Left lung (tissue), 10 donors: ENCODE data around the gene C17orf113. TPM values are rescaled to one million over a fixed set of nuclear protein-coding genes. Genes with fewer than 3 reads are reported as not detected.

Source experiments
- ATAC-seq: fragments of 200-7000 bp; cut with Tn5 transposase; one replicate; pipeline ENCODE4 v1.9.1; 2020; ENCODE audit warnings: moderate library complexity
- DNase-seq, 4 donors: peaks; one replicate each; pipeline ENCODE4 v3.0.0-alpha.2; 2013 to 2020
- H3K27ac ChIP-seq, 2 donors: fragments of 200-600 bp; sonication (generic) in 1 of 2; one replicate each; pipeline versions ENCODE4 v1.5.0 to v1.8.0; 2020 to 2021
- H3K27me3 ChIP-seq, 2 donors: fragments of 200-600 bp; sonication (generic) in 1 of 2; one replicate each; pipeline versions ENCODE4 v1.5.0 to v1.8.0; 2020 to 2021
- H3K36me3 ChIP-seq, 2 donors: fragments of 200-600 bp; sonication (generic) in 1 of 2; one replicate each; pipeline versions ENCODE4 v1.5.0 to v1.8.0; 2020 to 2021
- H3K4me1 ChIP-seq, 2 donors: fragments of 200-600 bp; one replicate each; pipeline ENCODE4 v1.8.0; 2021
- H3K4me3 ChIP-seq, 2 donors: fragments of 200-600 bp; sonication (generic) in 1 of 2; one replicate each; pipeline versions ENCODE4 v1.5.0 to v1.8.0; 2020 to 2021; ENCODE audit warnings: mild to moderate bottlenecking in 1 of 2
- H3K9me3 ChIP-seq, 2 donors: fragments of 200-600 bp; sonication (generic) in 1 of 2; one replicate each; pipeline versions ENCODE4 v1.5.0 to v1.8.0; 2020 to 2021
- intact Hi-C, 2 donors: fragments of 100-400 bp; cut with DNase I; formaldehyde crosslinking; loops; one replicate each; pipeline versions ENCODE4 v1.11.2 to v1.14.2; 2022
- polyA plus RNA-seq, 6 donors: library from polyadenylated mRNA; unstranded; fragments of 120-200 nt; gene quantifications; one replicate each; pipeline ENCODE4 v1.2.1, GENCODE V29; 2013; ENCODE audit not compliant: insufficient read length in 6 of 6
- total RNA-seq, 2 donors: library from RNA; stranded (reverse); fragmentation: NEBNext Ultra II Directional; extraction: Animal tissue kit (Norgen Biotek cat#: 25700); gene quantifications; one replicate each; pipeline ENCODE4 v1.2.1, GENCODE V29; 2021
- TF ChIP-seq, protein P1 (sequence below), 2 donors: fragments of 200-600 bp; sonication (generic) in 1 of 2; IDR thresholded peaks; one replicate each; pipeline versions ENCODE4 v1.5.0 to v1.8.0; 2021; ENCODE audit warnings: antibody characterized with exemption in 2 of 2
- donor health status: DM: no; HTN: yes; CAD: no.
- donor health status: DM: no; HTN: no; CAD: no.

The C17orf113 gene
- total and polyA plus RNA-seq, 8 donors, result 0.58 to 5.2 (median 4.3) TPM

DNA sequence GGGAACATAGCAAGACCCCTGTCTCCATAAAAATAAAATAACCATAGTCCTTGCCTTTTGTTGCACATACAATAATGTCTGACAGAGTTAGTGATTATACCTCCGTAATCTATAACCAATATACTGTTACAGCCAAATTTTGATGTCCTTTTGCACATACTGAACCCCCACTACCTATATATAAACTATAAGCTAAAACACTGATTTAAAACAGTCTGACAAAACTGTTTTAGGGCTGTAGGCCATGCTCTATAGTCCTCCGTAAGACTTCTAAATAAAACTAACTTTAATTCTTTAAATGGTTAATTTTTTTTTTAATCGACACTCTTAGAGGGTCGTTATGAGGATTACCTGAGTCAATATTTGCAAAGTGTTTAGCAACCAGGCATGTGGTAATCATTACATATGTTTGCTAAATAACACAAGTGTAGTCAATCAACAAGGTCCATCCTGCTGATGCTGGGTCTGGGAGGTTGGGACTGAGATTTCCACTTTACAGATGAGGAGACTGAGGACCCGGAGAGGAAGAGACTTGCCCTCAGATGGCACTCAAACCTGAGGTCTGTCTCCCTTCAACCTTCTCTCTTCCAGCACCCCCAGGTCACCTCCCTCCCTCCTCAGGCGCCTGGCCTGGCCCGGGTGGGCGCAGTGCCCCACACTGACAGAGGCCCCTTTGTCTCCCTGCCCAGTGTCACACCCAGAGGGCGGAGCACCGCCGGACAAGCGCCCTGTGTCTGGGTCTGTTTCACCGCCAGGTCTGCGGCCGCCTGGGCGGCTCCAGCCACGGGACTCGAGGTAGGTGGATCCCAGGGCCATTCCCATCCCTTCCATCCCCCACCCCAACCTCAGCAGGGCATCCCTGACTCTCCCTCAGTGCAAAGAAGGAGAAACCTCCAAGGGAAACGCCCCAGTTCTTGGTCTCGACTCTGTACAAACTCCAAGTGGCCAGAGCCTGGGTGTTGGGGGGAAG, 37.6 kb upstream of the C17orf113 start:
- DNase-seq (no peak), ATAC-seq (no peak)
- Histone ChIP-seq H3K4me3 (no peak overlapping the region), H3K9me3 (no peaks in the 10 kb centered on the region), H3K4me1 (no peaks in the 10 kb centered on the region), H3K36me3 (no peaks in the 10 kb centered on the region), H3K27ac (no peak overlapping the region), H3K27me3 (peaks cover 0 to 16% of the 10 kb centered on the region in 2 donors)
- intact Hi-C loops, result no loop called here
- TF ChIP-seq, protein P1, sequence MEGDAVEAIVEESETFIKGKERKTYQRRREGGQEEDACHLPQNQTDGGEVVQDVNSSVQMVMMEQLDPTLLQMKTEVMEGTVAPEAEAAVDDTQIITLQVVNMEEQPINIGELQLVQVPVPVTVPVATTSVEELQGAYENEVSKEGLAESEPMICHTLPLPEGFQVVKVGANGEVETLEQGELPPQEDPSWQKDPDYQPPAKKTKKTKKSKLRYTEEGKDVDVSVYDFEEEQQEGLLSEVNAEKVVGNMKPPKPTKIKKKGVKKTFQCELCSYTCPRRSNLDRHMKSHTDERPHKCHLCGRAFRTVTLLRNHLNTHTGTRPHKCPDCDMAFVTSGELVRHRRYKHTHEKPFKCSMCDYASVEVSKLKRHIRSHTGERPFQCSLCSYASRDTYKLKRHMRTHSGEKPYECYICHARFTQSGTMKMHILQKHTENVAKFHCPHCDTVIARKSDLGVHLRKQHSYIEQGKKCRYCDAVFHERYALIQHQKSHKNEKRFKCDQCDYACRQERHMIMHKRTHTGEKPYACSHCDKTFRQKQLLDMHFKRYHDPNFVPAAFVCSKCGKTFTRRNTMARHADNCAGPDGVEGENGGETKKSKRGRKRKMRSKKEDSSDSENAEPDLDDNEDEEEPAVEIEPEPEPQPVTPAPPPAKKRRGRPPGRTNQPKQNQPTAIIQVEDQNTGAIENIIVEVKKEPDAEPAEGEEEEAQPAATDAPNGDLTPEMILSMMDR (IDR thresholded peaks at IDR 0.05), result no peak

DNA sequence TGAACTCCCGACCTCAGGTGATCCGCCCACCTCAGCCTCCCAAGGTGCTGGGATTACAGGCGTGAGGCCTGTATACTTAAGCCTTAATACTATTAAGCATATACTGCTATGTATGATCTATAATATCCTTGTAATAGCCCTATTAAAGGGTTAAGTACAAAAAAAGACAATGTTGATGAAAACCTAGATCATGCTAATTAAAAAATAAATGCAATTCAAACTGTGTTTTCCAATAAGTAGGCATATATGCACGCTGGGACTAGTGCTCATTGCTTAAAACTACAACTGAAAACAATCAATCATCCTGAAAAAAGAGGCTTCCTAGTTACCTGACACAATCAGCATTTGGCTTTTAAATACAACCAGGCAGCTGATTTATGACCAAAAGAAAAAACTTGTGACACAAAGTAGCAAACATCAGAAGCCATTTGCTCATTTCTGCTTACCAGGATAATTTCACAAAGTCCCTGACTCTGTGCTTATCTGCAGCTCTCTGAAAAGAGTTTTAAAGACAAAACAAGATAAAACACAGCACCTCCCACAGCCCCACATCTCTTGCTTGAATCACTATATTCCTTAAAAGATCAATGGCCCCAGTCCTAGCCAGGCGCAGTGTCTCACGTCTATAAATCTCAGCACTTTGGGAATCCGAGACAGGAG, 36.8 kb upstream of the C17orf113 start:
- intact Hi-C loops, result no loop called here
- no peaks in the 10 kb centered on the region for H3K9me3 ChIP-seq
- H3K36me3 ChIP-seq, result no peaks in the 10 kb centered on the region
- H3K4me3 ChIP-seq, result no peak overlapping the region
- ATAC-seq, result no peak
- DNase-seq, result no peak
- H3K27ac ChIP-seq, result no peak overlapping the region
- H3K27me3 ChIP-seq, result peaks cover 0 to 16% of the 10 kb centered on the region in 2 donors
- no peaks in the 10 kb centered on the region for H3K4me1 ChIP-seq
- TF ChIP-seq, protein P1 (IDR thresholded peaks at IDR 0.05), result no peak

DNA sequence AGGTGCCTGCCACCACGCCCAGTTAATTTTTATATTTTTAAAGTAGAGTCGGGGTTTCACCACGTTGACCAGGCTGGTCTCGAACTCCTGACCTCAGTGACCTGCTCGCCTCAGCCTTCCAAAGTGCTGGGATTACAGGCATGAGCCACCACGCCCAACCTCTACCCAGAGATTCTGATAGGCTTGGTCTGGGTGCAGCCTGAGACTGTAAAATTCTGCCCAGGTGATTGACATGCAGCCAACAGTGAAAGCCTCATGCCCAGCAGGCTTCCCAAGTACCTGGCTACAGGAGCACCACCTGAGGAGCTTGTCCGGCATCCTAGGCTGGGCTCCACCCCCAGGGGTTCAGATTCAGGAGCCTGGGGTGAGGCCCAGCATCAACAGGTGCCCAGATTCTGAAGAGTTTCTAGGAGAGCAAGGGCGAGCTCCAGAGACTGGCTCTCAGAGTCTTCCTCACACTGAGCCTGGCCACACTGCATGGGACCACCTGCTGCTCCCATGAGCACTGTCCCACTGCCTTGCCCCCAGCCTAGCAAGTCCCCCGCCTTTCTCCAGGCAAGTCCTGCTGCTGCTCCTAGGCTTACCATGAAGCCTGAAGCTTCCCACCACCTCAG, 31.2 kb upstream of the C17orf113 start:
- no peak for DNase-seq
- intact Hi-C loops, result no loop called here
- Histone ChIP-seq H3K36me3 (no peaks in the 10 kb centered on the region), H3K27me3 (no peaks in the 10 kb centered on the region), H3K4me1 (no peaks in the 10 kb centered on the region), H3K27ac (no peak overlapping the region), H3K4me3 (no peak overlapping the region), H3K9me3 (no peaks in the 10 kb centered on the region)
- TF ChIP-seq, protein P1 (IDR thresholded peaks at IDR 0.05), result no peak
- ATAC-seq, result no peak

DNA sequence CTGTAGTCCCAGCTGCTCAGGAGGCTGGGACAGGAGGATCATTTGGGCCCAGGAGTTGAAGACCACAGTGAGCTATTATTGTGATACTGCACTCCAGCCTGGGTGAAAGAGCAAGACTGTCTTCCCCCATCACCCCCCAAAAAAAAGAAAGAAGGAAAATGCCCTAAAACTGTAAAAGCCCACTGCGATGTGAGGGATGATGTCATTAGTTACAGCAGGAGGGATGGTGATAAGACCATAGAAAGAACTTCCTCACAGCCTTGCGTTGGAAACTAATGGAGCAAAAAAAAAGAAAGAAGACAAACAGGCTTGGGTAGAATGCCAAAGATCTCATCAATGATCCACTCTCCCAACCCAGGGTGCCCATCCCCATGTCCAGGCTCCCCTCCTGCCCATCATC, 29.1 kb upstream of the C17orf113 start:
- no peaks in the 10 kb centered on the region for H3K27me3 ChIP-seq
- H3K36me3 ChIP-seq, result no peaks in the 10 kb centered on the region
- ATAC-seq, result no peak
- H3K4me1 ChIP-seq, result no peaks in the 10 kb centered on the region
- no peak for DNase-seq
- TF ChIP-seq, protein P1 (IDR thresholded peaks at IDR 0.05), result no peak
- H3K9me3 ChIP-seq, result no peaks in the 10 kb centered on the region
- intact Hi-C loops, result no loop called here
- no peak overlapping the region for H3K27ac ChIP-seq
- no peak overlapping the region for H3K4me3 ChIP-seq
